GM19023 (cell line): ENCODE measurements around the gene SDF4.
"Not testable (repeated sequence)": the region's sequence is repeated elsewhere in the genome, so short reads cannot be mapped to it uniquely, and the experiment has no call there.

Experiments used
- ATAC-seq: cut with Tn5 transposase; IDR thresholded peaks from one replicate; pipeline ENCODE4 v1.9.1; 2021; ENCODE audit warnings: mild to moderate bottlenecking, moderate library complexity; ENCODE audit not compliant: unreplicated experiment

SDF4 gene

DNA sequence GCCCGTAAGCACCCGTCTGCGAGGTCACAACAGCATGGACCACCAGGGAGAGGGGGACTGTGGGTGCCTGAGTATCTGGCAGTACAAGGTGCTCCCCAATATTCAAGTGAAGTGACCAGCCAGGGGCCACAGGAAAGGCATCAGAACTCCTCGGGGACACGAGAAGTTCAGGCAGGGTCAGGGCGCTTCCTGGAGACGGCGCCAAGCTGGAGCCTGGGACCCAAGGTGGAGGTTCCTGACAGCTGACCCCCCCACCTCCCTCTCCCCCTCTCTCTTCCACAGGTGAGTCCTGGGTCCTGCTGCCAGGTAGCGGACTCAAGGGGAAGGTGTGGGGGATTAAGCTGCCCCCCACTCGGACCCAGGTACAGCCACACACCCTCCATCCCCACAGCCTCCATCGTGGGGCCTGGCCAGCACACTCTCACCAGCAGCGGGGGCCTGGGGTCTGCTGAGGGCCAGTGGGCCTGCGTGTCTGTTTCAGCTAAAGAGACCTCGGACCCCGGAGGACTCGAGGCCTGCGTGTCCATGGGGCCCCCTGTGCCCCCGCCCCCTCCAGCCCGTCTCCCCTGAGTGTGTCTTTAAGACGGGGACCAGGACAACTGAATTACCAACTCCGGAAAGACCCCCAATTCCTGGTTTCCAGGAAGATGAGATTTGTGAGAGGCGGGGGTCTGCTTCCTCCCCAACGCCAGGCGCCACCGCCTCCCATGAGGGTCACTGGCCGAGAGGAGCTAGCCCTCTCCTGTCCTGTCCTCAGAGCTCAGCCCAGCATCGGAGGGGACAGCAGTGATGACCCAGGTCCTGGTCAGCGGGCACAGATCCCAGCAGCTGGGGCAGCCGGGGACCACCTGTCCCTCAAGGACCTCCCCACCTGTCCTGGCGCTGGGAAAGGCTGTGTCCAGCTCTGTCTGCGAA, 31.6 kb downstream of the SDF4 start:
- no peak for ATAC-seq

DNA sequence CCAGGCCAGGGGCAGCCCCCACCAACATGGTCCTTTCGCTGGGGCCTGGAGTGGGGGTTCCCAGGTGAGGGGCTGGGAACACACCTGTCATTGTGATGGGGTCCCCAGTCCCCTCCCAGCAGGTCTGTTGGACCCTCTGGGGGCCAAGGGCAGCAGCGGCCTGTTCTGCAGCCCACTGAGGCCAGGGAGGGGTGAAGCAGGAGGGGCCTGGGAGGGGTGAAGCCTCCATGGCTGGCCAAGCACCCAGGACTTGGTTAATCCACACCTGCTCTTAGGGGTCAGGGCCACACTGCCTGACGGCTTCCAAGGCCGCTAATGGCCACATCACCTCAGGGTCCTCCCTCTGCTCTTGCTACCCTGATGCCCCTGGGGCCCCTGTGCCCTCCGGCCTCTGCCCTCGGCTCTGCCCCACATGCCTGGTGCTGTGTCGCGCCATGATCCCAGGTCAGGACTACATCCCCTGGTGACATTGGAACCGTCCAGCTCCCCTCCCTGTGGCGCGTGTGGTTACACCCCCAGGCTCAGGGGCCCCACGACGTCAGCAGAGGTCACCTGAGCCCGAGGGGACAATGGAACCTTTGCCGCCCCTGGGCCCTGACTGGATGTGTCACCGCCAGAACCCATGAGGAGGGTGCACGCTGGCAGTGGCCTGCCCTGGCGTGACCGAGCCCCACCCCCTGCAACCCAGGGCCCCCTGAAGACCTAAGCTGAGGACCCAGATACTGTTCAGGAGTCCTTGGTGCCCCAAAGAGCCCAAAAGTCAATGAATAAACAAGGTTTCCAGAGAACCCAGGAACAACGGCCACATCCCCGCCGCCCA, 32.5 kb downstream of the SDF4 start:
- ATAC-seq: no peak

DNA sequence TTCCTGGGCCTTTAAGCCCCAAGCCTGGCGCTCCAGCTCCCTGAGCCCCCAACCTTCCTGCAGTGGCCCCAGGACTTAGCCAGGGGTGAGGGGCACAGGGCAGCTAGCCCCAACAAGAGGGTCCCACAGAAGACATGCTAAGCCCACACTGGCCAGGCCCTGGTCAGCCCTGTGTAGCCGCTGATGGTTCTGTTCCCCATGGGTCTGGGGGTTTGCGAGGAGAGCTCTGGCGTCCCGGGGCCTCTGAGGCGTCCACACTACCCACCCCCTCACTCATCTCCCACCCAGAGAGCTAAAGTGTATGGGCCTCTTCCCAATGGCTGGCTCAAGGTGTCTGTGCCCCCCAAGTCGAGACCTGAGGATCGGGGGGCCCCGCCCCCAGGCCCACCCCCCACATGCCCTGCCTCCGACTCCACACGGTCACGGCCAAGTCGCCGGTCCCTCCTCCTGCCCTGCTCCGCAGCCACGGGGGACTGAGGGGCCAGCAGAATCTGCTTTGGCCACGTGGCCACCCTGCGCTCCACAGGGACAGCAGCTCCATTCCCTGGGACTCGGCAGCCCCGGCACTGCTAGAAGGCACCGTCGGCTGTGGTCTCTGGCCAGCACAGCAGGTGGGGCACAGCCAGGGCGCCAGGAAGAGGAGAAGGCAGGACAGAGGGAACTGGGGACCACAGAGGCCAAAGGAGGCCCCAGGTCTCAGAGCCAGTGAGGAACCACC, 33.2 kb downstream of the SDF4 start:
- no peak for ATAC-seq

DNA sequence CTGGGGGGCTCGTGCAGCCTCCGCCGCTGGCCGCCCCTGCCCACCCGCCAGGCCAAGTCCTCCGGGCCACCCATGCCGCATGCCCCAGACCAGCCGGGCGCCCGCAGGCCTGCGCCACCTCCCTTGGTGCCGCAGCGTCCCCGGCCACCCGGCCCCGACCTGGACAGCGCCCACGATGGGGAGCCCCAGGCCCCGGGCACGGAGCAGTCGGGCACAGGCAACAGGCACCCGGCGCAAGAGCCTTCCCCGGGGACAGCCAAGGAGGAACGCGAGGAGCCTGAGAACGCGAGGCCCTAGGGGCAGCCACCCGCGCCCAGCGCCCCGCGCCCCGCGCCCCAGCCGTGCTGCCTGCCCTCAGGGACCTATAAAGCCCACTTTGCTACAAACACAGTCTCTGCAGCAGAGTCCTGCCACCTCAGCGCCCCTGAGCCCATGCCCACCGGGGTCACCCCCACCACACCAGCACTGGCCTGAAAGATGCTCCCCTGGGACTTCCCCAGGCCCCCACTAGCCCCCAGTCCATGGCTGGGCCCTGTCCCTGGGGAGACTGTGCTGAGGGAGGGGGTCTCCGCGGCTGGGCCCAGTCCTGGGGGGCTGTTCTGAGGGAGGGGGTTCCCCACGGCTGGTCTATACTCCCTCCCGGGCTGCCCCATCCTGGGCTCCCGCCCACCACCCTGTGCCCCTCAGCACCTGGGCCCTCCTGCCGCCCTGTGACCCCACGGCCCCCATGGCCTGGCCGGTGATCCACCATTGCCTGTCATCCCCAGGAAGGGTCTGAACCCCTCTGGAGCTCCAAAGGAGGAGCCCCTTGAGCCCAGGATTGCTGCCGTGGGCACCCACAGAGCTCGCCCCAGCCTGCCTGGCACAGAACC, 34.0 kb downstream of the SDF4 start:
- no peak for ATAC-seq

DNA sequence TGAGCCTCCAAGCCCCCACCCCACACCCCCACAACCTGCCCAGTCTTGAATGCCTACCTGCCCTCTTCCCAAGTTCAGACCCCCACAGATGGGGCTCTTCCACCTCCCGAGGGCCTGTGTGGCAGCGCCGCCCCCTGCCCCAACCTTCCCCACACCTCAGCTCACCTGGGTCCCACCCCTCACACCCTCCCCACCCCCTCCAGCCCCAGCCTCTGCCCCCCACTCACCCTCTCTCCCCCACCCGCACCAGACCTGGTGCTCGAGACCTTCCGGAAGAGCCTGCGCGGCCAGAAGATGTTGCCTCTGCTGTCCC, 34.7 kb downstream of the SDF4 start:
- ATAC-seq: no peak

DNA sequence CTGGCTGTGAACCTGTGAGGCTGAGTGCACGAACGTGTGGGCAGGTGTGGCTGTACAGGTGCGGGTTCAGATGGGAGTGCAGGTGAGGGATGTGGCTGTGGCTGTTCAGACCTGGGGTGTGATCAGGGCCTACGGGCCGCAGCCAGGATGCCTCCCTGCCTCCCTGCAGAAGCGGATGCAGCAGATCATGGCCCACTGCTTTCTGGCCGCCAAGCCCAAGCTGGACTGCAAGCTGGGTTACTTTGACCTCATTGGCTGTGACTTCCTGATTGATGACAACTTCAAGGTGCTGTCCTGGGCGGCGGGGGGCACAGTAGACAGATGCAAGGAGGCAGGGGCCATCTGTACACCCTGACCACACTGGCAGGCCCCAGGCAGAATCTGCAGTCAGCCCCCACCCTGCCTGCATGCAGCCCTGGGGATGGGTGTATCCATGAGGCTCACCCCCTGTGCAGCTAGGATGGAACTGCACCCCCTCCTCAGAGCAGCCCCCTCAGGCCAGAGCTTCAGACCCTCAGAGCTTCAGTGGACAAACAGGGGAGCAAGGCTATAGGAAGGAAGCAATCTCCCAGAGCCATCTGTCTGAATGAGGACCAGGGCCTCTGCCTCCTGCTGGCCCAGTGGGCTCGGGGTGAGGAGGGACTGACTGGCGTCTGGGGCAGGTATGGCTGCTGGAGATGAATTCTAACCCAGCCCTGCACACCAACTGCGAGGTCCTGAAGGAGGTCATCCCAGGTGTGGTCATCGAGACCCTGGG, 35.2 kb downstream of the SDF4 start:
- ATAC-seq: no peak

DNA sequence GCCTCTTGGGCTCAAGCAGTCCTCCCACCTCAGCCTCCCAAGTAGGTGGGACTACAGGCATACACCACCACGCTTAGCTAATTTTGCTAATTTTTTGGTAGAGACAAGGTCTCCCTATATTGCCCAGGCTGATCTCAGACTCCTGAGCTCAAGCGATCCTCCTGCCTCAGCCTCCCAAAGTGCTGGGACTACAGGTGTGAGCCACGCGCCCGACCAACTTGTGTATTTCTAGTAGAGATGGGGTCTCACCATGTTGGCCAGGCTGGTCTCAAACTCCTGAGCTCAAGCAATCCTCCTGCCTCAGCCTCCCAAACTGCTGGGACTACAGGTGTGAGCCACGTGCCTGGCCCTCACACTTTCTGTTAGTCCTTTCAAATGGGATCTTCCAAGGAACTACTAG, 36.1 kb downstream of the SDF4 start:
- ATAC-seq: not testable (repeated sequence)

DNA sequence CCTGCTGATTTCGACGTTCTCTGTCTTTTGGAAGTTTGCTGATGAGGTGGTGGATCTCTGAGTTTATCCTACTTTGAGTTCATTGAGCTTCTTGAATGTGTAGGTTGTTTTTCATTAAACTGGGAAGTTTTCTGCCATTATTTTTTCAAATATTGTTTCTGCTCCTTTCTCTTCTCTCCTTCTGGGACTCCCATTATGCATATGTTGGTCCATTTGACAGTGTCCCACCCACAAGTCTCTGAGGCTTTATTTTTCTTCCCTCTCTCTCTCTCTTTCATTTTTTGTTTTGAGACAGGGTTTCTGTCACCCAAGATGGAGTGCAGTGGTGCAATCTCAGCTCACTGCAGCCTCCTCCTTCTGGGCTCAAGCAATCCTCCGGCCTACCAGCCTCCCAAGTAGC, 37.1 kb downstream of the SDF4 start:
- ATAC-seq: no peak

DNA sequence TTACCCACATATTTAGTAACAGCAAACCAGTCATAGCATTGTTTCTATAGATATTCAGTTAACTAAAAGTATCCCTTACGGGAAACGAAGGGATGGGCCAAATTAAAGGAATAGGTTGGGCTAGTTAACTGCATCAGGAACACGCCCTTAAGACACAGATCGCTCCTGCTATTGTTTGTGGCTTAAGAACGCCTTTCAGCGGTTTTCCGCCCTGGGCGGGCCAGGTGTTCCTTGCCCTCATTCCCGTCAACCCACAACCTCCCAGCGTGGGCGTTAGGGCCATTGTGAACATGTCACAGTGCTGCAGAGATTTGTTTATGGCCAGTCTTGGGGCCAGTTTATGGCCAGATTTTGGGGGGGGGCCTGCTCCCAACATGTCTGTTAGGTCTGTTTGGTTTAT, 40.1 kb downstream of the SDF4 start:
- ATAC-seq: no peak

DNA sequence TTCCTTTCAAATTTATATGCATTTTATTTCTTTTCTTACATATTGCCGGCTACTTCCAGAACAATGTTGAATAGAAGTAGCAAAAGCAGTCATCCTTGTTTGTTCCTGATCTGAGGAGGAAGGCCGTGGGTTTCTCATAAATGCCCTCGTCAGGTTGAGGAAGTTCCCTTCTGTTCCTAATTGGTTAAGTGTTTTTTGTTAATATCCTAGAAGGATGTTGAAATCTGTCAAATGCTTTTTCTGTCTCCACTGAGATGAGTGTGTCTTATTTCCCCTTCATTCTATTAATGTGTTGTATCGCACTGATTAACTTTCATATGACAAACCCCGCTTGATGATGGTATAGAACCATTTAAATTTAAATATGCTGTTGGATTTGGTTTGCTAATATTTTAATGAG, 42.7 kb downstream of the SDF4 start:
- no peak for ATAC-seq

DNA sequence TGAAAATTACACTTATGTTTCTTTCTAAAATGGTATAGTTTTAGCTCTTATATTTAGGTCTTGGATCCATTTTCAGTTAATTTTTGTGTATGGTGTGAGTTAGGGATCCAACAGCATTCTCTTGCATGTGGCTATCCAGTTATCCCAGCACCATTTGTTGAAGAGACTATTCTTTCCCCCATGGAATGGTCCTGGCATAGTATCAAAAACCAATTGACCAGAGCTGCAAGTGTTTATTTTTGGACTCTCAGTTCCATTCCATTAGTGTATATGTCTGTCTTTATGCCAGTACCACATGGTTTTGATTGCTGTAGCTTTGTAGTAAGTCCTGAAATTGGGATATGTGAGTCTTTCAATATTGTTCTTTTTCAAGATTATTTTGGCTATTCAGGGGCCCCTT, 43.9 kb downstream of the SDF4 start:
- ATAC-seq: no peak

DNA sequence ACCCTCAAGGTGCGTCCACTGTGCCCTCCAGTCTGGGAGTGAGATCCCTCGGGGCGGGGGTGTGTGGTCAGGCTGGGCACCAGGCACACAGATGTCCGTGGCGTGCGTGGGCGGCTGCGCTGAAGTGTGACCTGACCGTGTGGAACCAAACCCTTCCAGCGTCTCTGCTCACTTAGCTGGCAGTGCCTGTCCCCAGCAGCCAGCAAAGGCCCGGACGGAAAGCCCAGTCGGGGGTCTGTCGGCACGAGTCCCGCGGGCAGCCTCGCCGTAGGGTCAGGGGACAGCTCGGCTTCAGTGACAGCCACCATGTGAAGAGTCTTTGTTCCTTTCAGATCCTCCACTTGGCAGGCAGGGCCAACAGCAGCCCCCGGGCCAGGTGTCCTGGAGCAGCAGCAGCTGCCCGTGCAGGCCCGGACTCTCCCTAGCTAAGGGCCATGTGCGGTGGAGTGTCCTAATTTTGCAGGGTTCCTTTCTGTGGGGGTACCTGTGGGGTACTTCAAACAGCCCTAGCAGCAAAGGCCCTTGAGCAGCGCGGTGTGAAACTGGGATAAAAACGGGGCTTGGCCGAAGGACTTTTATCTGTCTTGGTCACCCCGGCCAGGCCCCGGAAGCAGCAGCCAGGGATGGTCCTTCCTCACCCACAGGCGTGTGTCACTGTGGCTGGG, 46.6 kb downstream of the SDF4 start:
- no peak for ATAC-seq

DNA sequence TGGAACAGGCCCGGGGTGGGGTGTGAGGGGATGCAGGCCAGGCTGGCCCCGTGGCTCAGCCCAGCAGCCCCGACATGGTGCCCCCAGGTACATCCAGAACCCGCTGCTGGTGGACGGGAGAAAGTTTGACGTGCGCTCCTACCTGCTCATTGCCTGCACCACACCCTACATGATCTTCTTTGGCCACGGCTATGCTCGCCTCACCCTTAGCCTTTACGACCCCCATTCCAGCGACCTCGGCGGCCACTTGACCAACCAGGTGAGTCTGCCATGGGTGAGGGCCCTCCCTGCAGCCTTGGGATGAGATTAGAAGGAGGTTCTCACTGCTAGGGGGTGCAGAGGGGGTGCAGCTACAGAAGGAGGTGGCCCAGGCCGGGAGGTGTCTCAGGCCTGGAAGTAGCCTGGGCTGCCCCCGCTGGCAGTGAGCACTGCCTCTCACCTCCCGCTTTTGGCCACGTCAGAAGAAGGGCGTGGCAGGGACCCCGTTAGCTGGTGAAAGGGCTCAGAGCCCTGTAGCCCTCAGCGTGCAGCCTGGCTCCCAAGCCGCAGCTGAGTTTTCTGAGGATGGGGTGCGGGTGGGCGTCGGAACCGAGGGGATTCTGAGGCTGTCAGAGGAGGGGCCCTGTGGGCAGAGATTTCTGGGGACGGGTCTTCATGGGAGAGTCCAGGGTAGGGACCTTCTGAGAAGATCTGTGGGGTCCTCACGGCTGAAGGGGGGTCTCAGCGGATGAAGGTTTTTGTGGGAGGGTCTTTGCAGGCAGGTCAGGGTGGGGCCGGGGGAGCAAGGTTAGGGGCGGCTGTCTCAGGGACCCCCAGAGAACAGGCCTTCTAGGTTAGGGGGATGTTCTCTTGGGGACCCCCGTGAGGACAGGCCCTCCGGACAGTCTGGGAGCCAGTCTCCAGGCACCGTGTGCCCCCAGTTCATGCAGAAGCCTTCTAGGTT, 47.7 kb downstream of the SDF4 start:
- no peak for ATAC-seq

DNA sequence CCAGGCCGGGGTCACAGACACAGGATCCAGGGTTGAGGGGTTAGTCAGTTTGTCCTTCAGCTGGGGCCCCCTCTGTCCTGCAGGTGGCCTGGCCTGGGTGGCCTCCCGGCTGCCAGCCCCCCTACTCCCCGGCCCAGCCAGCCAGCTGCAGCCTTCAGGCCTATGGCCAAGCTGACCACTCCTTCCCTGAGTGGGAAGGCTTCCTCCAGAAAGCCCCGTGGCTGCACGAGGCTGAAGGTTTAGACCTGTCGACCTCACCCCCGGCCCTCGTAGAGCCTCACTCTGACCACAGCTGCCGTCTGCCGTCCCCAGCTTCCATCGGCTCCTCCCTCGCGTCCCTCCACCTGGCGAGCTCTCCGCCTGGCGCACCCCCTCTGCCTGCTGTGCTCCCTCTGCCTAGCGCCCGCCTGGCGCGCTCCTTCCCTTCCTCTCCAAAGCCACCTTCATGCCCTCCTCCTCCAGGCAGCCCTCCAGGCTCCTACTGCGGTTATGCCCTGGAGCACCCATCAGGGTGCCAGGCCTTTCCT, 48.5 kb downstream of the SDF4 start:
- no peak for ATAC-seq

DNA sequence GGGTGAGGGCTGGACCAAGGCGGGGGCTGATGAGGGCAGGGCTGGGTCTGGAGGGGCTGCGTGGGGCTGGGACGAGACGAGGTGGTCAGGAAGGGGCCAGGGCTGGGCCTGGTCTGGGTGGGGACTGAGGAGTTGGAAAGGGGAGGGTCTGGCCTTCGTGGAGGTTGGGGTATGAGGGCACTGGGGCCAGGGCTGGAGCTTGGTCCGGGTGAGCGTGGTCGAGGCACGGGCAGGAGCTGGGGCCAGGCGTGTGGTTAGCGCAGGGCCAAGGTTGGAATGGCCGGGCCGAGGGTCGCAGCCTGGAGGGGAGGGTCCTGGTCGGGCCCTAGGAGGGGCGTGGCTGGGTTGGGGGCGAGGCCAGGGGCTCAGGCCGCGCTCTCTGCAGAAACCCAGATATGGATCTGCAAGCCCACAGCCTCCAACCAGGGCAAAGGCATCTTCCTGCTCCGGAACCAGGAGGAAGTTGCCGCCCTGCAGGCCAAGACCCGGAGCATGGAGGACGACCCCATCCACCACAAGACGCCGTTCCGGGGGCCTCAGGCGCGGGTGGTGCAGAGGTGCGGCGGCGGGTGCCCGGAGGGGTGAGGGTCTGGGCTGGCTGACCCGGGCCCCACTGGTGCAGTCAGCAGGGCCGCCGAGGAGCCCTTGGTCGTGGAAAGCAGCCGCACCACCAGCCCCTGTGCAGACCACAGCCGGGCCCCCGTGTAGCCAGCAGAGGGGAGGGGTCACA, 49.1 kb downstream of the SDF4 start:
- ATAC-seq: no peak

DNA sequence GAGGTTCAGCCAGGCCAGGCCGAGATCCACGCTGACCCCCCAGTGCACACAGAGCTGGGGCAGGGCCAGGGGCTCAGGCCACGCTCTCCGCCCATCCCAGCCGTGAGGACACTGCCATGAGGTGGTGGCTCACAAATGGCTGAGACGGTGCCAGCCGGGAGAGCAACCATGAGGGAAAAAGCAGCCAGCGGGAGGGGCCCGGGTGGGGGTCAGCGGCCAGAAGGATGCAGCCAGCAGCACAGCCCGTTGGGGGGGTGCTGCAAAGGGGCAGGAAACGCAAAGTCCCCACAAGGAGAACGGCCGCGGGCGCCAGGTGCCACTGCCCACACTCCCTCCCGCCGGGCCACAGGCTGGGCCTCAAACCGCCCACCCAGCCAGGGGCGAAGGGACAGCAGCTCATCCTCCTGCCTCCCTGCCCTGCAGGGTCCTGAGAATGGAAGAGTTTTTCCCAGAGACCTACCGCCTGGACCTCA, 49.8 kb downstream of the SDF4 start:
- no peak for ATAC-seq
